T-helper 1 cell treated with Interleukin-12 subunit alpha and Interleukin-12 subunit beta and Interleukin-4 antibody, amounts not matched to agents 30 ng/mL and 1 ng/mL, for 36 hours (primary cell): Measurements from ENCODE around the gene FOXN3. TPM values are rescaled to one million over a fixed set of nuclear protein-coding genes. Genes with fewer than 3 reads are reported as not detected.

Experiments used
- intact Hi-C: fragments of 100-400 bp; cut with micrococcal nuclease; formaldehyde crosslinking; loops from one replicate; pipeline ENCODE4 v1.15.1; 2024
- total RNA-seq: library from RNA; stranded (reverse); gene quantifications from 2 replicates; pipeline ENCODE4 v1.2.3, GENCODE V29; 2022

Gene FOXN3
- total RNA-seq, 1 donor from 2014 or later = 110 TPM

DNA sequence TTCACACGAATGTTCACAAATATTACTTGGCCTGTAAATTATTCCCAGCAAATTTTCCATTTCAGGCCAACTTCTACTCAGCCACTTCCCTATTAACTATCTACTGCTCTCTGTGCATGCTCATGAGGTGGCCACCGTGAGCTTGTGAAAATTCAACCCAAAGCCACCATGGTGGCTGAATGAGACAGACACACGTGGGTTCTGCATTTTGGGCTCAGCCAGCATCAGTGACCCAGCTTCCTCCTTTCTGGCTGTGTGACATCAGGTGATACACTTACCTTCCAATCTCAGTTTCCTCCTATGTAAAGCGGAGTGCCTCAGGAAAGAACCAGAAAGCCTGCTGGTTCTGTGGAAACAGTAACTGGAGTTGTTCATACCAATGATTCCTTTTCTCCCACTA, 175.8 kb downstream of the FOXN3 start:
- intact Hi-C loops = no loop called here

DNA sequence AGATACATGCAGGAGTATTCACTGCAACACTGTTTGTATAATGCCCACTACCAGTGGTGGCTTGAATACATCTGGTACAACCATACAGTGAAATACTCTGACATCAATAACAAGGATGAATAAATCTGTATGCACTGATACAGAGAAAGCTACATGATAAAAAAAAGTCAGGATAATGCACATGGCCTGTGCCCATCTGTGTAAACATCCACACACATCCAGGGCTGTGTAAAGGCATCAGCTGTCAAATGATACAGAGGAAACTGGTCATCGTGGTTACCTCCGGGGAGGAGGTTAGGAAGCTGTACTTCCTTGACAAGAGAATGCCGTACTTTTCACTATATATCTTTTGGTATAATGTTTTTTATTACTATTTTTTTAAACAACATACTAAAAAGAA, 176.6 kb downstream of the FOXN3 start:
- intact Hi-C loops = no loop called here

DNA sequence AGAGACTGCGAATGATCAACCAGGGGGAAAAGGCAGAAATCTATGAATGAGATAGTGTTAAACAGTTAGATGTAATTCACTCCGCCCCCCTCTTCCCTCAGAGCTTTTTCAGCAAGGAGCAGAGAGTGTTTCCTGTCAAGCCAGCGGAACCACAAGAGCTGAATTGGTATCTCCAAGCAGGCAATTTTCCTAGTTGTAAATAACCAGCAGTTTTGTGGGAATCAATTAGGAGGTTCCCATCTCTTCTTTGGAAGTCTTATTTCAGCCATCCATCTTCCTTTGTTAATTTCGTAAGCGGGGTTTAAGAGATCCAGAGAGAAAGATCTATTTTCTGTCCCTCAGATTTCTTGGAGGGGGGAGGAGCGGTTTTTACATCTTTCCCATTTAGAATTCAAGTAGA, 178.0 kb downstream of the FOXN3 start:
- intact Hi-C loops = no loop called here

DNA sequence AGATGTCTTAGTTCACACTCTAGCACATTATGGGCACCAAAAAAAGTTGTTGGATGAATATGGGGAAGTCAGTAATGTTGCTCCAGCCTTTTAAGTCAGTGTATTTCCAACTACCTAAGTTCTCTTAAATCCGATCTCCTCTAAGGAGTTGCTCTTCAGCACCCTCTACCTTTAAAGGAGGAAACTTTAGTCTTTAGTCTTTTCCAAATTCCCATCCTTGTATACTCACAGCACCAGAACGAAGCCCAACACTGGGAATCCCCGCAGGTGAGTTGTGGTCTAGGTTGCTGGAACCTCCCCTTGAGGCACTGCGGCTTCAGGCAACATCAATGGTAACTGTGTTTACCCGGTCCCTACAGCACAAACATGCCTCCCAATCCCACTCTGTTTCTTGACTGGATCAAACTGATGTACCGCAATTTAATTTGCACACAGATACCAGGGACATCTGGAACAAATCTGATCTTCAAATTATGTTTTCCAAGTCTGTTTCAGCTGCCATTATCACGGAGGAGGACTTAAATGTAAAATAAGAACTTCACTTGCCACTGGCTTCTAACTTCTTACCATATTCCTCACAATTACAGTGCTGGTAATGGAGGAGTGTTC, 179.0 kb downstream of the FOXN3 start:
- intact Hi-C loops = no loop called here

DNA sequence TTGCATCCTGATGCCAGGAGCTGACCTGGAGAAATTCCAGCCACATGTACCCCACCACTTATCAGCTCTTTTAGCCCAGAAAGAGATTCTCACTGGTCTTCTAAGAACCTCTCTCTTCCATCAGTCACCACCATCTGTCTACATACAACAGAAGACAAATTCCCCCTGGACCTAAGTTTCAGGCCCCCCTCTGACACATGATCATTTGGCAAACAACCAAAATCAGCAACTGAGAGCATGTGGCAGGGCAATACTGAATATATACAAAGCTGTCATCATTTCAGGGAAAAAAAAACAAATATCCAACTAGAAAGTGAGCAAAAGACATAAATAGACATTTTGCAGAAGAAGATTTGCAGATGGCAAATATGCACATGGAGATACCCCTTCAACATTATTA, 180.2 kb downstream of the FOXN3 start:
- intact Hi-C loops = no loop called here

DNA sequence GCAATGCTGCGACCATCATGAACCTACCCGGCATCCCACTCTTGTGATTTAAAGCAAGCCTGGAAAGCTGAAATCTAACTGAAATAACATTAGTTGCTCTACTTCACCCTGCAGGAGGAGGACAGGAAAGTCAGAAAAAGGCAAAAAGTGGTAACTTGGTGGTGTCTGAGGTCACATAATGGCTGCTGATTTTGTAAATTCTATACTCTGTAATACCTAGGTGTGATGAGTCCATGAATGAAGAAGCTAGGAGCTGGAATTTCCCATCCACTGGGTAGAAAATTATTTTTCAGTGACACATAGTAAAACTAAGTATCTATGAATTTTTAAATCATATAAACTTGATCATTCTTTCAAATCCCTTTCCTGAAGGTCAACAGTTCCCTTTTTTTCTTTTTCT, 183.8 kb downstream of the FOXN3 start:
- intact Hi-C loops = no loop called here

DNA sequence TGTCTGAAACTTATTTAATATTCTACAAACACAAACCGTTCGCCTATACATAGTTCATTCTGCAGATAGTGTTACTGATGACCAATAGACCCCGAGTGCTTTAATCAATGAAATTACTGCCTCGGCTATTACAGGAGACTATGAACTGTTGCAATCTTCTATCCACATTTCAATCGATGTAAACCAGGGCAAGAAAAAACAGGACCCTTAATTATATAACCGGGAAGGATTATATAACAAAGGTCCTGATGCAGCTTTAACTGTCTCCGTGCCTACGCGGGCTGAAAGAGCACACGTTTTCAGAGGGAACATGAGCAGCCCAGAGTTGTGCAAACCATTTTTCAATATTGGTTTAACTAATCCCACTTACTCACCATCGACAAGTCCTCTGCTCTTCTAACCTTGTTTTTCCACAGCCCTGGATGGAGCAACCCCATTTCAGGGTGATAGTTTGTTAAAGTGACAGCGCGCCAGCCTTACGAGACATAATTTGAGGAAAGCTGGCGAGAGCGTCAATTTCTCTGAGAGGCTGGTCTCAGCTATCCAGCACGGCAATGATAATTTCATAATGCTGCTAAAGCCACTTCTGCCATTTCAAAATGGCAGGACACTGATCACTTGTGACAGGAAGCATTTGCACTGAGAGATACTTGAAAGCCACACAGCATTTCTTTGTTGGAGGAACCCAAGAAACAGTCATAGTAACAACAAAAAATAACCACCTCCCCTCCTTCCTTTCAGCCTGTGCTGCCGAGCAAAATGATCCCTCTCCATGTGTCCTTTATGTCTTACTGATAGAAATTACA, 184.6 kb downstream of the FOXN3 start:
- intact Hi-C loops = no loop called here

DNA sequence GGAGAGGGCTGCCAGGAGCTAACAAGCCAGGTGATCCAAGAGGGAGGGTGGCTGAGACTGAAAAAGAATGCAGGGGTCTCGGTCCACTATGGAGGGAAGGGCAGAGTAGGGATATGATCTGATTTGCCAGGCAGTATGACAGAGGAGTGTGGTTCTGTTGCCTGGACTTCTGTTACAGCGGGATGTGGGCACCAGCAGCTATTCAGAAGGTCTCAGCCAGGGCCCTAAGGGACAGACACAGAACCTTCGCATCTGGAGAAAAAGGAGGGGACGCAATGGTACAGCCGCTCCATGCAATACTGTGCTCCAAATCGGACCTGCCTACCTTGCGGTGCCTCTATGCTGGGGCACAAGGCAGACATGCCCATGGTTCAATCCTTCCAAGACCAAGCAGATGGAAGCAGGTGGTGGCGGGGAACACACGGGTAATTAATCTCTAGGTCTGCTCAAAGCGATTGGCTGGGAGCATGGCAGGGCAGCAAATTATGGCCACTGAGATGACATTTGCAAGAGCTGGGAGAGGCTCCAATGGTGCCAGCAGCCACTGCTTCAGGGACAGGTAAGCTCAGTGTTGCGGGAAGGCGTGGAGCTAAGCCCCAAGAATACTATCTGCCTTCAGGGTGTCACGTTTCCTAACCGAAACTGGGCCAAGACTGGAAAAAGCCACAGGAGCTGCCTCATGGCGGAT, 185.5 kb downstream of the FOXN3 start:
- intact Hi-C loops = no loop called here

DNA sequence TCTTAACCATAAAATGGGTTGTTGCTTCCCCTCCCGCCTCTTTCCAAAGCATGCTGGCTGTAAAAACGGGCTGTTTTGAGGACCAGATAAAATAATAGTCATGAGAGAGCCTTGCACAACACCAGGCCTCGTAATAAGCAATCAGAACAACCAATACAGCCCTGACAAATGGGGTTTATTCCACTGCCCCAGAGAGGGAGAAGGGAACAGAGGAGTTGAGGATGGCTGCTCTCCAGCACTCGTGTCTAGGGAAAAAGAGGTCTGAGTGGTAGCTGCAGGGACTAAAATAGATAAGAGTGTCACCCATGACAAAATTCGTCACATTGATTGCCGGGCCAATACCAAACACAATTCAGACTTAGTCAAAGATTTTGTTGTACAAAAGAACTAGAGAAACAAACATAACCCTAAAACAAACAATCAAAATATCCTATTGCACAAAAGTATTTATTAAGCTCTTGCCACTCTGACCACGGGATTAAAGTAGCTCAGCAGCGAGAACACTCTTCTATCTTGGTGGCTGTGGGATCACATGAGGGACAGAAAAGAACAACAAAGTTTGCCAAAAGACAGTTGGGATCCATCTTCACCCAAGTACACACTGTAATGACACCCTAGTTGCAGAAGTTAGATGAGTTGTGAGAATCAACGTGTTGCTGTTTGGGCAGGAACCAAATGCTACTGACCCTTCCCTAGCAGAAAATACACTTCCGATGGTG, 188.0 kb downstream of the FOXN3 start:
- intact Hi-C loops = no loop called here

DNA sequence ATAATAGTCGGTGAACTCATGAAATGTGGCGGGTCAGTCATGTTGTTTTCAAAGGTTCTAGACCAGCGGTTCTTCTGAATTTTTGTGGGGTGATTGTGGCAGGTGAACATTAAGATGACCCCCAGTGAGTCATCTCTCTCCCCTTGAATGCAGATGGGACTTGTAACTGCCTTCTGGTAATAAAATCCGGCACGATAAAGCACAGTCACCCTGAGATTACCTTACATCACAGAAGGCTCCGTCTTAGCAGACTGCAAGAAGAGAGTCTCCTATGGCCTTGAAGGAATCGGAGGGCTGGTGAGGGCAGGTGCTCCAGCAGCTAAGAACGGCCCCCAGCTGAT, 189.6 kb downstream of the FOXN3 start:
- intact Hi-C loops = no loop called here

DNA sequence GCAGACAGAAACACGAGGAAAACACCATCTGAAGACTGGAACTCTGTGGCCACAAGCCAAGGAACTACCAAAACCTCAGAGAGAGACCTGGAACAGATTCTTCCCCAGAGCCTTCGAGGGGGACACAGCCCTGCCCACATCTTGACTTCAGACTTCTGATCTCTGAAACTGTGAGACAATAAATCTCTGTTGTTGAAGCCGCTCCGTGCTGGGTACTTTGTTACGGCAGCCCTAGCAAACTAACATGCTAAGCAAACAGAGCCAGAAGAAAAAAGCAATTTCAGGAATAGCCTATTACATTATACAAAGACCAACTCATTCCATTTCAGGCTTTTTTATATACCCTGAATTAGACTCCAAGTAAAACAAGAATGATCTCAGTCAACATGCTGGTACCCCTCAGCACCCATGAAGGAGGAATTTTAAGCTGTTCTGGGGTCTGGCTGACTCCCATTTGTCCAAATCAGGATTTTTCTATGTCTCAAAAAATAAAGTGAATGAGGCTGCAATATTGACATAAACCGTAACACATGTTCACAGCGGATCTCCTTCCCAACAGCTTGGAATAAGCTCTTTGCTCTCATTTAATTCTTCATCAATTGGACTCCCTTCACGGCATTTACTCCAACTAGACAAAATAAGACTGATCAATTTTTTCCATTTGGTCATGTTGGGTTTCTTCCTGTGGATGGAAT, 190.1 kb downstream of the FOXN3 start:
- intact Hi-C loops = no loop called here

DNA sequence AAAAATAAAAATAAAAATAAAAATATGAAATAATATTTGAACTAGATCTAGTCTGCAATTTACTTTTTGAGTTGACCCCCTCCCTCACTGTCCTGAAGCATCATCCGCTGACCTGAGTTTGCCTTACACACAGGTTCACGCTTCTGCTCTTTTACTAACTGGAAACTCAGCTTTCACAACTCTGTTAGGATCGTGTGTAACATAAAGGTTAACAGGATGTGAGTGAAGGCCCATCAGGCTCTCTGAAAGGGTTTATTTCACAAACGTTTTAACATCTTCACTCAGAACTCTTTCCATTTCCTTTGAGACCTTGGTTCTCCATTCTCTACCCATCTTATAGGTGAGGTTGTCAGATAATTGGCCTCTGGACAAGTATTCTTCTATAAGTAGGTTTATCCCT, 191.4 kb downstream of the FOXN3 start:
- intact Hi-C loops = no loop called here

DNA sequence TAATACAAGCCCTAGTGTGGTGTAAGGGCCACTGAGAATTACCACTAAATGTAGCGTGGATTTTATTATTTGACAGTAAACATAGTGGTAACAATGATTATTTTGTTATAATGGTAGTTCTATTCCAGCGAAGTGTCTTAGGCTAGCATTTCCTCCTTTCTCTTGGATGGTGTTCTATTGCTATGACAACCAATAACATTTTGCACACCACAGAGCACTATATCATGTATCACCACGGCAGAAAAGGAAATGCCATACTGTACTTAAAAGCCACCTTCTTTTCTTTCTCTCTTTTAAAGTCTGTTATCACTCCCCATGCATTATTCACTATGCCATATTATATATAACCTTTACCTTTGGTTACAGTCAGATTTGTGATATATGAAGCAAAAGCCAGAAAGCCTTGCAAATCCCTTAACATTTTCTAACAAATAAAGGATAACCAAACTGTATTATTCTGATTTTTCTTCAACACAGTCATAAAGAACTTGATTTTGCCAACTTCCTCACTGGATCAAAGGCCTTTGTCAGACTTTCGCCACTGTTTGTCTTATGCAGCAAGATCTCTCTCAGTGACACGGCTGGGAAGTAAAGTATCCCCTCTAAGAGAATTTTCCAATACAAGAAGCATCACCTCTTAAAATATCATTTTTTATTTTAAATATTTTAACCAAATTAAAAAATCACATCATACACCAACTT, 195.8 kb downstream of the FOXN3 start:
- intact Hi-C loops = loop anchor here (1.0 kb wide), 1 partner anchor 82 kb away; no protein-coding TSS in a partner anchor

DNA sequence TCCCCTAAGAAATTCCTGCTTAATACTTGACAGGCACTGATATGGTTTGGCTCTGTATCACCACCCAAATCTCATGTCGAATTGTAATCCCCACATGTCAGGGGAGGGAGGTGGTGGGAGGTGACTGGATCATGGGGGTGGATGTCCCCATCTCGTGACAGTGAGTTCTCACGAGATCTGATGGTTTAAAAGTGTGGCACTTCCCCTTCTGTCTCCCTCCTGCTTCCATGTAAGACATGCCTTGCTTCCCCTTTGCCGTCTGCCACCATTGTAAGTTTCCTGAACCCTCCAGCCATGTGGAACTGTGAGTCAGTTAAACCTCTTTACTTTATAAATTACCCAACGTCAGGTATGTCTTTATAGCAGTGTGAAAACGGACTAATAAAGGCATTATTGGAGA, 198.0 kb downstream of the FOXN3 start:
- intact Hi-C loops = no loop called here

DNA sequence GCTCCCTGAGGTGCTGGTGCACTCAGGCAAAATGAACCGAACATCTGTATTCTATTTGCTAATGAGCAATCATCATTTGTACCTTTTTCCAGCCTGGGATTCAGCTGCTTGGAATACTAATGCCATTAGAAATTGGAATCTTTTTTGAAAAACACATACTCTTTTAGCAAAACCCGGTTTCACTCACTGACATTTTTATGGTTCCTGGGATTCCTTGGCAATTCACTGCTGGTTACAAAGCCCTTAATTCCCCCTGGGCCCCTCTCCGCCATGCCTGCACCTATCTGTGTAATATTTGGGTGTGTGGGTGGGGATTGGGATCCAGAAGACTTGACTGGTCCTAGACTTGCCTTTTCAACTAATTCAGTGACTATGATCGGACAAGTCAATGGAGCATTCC, 199.1 kb downstream of the FOXN3 start:
- intact Hi-C loops = no loop called here

DNA sequence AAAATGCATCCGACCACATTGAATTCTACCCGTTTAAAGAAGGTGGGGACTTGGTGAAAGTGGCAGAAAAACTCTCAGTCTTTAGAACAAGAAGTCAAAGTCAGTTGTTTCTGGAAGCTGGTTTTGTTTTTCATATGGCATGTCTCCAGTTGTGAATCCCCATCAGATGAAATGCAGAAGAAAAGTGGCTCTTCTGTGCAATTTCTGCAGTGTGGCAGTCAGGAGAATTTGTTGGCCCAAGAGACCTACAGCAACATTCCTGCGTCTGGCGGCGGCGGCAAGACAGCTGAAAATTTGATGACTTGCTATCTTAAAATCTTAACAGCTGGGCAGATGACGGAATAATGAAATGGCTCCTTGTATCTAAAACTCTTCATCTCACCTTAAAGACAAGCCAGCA, 201.5 kb downstream of the FOXN3 start:
- intact Hi-C loops = no loop called here

DNA sequence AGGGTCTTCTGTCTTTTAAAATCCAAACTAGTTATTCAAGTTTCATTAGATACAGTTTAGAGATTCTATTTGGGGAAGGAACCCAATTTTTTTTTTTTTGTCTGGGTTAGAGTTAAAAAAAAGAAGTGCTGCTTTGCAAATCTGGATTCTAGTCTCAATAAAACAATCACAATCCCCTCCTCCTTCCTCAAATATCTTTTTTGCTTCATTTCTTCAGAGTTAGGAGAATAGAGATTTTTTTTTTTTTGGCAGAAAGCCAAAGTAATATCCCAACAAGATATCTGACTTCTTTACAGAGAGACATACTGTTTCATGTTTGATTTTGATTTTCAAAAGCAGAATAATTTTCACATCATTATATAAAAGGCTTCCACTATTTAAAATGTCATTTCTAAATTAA, 201.9 kb downstream of the FOXN3 start:
- intact Hi-C loops = no loop called here

DNA sequence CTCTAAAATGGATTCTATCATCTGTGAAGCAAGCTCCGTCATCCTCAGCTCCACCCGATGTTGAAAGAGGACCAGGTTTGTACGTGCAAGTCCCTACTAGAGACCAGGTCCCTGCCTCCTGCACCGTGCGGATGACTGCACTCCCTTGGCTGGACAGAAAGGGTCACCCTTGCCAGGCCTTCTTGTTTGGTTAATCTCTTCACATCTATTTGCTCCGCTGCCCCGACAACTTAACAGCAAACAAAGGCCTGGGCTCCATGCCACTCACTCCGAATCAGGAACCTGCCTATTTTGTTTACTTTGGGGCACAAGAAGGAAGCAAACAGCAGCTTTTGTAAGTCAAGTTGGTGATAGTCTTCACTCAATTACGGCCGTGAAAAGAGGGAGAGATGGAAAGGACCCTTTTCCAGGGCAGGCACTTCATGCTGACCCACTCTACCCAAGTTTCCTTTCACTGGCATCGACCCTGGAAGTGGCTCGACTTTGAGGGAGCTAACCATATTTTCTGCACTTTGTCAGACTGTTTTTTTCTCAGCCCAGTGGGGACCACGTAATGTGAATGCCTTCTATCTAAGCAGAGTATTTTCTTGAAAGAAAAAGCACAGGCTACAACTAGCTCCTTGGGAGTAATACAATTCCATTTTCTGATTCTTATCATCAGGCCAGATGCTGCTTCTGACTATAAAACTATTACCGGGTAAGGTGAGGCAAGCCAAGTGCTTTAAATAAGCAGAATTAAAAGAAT, 202.6 kb downstream of the FOXN3 start:
- intact Hi-C loops = no loop called here

DNA sequence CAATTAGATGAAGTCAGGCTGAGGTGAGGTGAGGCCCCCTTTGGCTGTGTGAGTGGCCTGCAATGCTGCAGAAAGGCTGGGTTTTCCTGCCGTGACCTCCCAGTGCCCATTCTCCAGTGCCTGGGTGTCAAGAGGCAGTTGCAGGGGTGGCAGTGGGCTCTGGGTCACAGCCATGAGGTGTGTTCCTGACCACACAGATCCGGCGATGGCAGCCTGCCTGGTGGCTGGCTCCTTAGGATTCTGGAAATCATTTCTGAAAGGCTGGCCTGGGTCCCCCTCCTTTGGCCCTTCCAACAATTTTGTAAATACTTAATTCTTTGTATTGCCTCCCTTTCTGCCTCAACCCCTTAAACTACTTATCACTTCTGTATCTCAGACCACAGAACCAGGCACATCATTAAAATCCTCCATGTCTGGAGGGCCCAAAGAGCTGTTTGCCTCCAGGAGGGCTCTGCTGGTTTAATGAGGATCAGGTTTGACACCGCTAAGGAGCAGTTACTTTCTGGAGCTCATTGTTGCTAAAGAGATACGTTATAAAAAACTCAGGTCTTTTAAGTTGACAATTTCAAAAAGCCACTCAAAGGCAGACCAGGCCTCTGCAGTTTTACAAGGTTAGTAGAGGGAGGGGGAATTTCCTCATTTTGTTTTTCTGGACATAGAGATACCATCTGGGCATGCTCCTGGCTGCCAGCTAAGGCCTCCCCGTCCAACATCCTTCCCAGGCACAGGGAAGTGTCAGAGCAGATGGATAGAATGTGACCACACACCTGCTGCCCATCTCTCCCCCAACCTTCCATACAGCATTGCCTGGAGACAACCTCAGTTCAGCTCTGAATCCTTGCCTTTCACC, 204.4 kb downstream of the FOXN3 start:
- intact Hi-C loops = no loop called here
